GM19351 (cell line): ENCODE data around the gene TCTN1.
"Not testable (repeated sequence)": the region's sequence is repeated elsewhere in the genome, so short reads cannot be mapped to it uniquely, and the experiment has no call there.

Experiments used
- ATAC-seq: cut with Tn5 transposase; IDR thresholded peaks from one replicate; pipeline ENCODE4 v1.9.1; 2021; ENCODE audit warnings: mild to moderate bottlenecking, moderate library complexity; ENCODE audit not compliant: unreplicated experiment

TCTN1 gene

DNA sequence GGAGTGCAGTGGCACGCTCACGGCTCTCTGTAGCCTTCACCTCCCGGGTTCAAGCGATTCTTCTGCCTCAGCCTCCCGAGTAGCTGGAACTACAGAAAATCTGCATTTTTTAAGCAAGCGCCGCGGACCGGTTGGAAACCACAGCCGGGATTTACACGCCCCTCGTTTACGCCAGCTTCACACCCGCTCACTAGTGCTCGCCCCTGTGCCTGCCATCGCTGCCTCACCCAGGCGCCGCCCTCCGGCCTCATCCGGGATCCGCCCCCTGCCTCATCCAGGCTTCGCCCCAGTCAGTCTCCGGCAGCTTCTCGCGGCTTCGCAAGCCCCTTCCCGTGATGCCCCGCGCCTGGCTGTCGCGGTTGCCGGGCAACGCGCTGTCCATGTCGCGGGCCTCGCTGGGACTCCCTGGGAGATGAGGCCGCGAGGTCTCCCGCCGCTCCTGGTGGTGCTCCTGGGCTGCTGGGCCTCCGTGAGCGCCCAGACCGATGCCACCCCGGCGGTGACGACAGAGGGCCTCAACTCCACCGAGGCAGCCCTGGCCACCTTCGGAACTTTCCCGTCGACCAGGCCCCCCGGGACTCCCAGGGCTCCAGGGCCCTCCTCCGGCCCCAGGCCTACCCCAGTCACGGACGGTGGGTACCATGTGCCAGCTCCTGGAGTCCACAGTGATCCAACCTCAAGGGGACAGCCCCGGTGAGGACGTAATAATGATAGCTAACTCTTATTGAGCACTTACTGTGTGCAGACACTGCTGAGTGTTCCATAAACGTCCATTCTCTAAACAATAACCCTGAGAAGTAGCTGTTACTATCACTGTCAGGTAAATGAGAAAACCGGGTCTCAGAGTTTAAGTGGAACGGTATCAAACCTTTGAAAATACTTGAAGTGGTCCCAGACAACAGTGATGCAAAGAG is at the start of gene TCTN1:
TCTN1 (plus strand) TSS at position 359 of the 914 bp plus-strand sequence; CDS start at position 413, 54 bp downstream.
- ATAC-seq = peak; percentile 86

DNA sequence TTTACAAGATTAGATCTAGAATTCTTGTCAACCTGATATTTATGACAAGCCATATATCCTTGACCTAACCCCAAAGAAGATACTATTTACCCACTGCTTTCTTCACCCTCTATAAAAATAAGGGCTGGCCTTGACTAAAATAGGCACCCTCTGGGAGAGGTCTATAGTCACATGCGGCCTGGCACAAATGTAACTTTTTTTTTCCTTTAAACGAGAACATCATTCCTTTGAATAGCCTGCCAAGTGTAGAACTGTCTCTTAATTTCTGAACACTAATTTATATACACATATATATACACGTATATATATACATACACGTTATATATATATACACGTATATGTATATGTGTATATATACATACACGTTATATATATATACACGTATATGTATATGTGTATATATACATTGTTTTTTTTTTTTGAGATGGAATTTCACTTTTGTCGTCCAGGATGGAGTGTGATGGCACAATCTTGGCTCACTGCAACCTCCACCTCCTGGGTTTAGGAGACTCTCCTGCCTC is 49.4 kb upstream of the TCTN1 start:
- ATAC-seq = no peak

- ATAC-seq = no peak
Measured at GRCh38 chr12:110565894-110566871, 47.7 kb upstream of the TCTN1 start.

- no peak for ATAC-seq
Measured at GRCh38 chr12:110566993-110567392, 46.9 kb upstream of the TCTN1 start.

- no peak for ATAC-seq
Measured at GRCh38 chr12:110568752-110569151, 45.2 kb upstream of the TCTN1 start.

GRCh38 chr12:110569838-110570237 is 44.1 kb upstream of the TCTN1 start:
- ATAC-seq = not testable (repeated sequence)

DNA sequence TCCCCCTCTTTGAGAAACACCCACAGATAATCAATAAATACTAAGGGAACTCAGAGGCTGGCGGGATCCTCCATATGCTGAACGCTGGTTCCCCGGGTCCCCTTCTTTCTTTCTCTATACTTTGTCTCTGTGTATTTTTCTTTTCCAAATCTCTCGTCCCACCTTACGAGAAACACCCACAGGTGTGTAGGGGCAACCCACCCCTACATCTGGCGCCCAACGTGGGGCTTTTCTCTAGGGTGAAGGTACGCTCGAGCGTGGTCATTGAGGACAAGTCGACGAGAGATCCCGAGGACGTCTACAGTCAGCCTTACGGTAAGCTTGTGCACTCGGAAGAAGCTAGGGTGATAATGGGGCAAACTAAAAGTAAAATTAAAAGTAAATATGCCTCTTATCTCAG is 43.1 kb upstream of the TCTN1 start:
- ATAC-seq = not testable (repeated sequence)

DNA sequence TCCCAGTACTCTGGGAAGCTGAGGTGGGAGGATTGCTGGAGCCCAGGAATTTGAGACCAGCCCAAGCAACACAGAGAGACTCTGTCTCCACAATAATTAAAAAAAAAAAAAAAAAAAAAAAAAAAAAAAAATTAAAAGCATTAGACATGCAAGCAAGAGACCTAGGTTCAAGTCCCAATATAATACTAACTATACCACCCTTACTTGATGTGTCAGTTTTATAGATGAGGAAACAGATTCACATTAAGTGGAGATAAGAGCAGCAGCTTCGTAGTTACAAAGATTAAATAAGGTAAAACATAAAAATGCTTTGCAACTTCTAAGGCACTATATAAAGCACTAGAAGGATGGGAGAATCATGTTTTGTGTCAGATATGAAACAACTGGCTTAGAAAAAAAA is 39.9 kb upstream of the TCTN1 start:
- ATAC-seq = no peak

DNA sequence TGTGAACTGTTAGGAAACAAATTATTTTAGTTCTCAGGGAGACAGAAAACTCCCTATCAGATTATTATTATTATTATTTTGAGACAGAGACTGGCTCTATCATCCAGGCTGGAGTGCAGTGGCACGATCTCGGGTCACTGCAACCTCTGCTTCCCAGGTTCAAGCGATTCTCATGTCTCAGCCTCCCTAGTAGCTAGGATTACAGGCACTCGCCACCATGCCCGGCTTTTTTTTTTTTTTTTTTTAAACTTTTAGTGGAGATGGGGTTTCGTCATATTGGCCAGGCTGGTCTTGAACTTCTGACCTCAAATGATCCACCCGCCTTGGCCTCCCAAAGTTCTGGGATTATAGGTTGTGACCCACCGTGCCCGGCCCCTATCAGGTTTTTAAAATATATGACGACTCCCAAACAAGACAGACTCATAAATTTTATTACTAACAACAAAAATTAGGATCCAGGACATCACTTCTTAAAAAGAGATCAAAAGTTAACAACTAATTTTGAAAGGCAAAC is 39.2 kb upstream of the TCTN1 start:
- ATAC-seq = not testable (repeated sequence)

DNA sequence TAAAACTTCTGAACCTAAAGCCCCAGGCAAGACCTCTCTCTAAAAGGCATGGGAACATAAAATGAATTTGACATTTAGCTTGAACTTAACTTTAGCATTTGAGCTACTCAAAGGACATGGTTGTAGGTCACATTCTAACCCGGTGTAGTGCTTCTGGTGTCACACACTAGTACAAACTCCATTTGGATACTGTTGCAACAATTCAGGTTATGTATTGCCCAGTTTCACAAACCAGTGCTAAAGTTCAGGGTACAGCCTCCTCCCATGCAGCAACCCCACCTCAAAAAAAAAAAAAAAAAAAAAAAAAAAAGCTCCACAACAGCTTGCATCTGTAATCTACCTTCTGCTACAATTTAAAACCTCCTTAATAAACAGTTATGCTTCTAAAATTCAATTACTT is 38.6 kb upstream of the TCTN1 start:
- no peak for ATAC-seq

DNA sequence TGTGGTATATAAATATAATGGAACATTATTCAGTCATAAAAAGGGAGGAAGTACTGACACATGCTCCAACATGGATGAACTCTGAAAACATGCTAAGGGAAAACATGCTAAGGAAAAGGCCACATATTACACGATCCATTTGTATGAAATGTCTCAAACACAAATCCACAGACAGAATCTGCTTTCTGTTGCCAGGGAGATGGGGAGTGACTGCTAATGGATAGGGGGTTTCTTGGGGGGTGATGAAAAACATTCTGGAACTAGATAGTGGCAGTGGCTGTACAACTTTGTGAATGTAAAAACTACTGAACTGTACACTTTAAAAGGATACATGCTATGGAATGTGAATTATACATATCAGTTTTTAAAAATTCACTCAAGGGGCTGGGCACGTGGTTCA is 37.4 kb upstream of the TCTN1 start:
- ATAC-seq = no peak

DNA sequence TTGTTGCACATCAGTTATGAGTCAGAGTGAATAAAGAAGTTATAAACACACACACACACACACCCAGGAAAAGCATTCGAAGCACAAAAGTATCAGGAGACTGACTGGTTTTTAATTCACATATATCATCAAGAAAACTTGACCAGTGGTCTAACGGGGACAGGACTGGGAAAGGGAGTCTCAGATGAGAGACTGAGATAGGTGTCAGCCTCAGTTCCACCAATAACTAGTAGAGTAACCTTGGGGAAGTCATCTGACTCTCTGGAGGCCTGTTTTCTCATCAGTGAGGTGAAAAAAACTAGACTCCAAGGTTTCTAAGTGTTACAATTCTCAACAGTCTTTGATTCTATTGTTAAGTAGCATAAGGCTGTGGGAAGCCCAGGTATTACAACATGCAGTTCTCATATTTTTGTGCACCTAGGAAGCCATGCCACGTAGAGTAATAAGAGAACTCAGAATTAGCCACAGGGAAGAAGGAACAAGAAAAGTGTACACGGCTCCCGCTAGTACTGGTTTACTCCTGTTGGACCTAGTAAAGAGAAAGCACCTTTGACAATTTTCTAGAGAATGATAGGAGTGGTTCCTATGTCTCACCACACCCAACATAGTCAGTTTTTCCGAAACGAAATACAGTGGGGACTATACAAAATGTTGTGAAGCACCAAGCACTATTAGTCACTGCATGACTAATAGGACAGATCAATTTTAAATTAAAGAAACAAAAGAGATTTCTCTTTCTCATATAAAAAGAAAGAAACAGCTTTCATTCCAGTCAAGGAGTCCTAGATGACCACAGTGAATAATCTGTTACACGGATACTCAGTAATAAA is 35.9 kb upstream of the TCTN1 start:
- ATAC-seq = peak; percentile 34

DNA sequence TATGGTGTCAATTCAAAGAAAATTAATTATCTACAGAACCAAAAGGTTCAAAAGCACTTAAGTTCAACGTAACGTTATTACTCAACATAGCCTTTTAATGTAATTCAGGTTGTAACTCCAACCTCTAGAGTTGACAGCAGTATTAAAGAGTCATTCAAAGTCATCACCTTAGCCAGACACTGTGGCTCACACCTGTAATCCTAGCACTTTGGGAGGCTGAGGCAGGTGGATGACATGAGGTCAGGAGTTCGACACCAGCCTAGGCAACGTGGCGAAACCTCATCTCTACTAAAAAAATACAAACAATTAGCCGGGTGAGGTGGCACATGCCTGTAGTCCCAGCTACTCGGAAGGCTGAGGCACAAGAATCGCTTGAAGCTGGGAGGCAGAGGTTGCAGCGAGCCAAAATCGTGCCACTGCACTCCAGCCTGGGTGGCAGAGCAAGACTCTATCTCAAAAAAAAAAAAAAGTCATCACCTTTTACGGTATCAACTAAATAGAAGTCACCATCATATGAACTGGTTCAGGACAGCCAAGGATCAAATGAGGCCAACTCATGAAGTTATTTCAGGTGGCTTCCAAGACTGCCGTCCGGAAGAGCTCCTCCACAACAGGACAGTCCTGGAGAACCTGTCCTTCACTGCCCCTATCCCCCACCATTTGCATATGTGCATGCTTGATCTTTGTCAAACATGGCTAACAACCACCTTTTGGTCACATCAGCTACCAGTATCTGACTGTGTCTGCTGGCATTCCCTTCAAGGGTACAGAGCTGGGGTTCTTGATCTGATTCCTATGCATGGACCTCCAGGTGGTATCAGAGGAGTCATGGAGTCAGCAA is 35.0 kb upstream of the TCTN1 start:
- ATAC-seq = no peak

- no peak for ATAC-seq
Measured at GRCh38 chr12:110579535-110580253, 34.2 kb upstream of the TCTN1 start.

GRCh38 chr12:110581931-110582275 is 32.0 kb upstream of the TCTN1 start:
- no peak for ATAC-seq

- ATAC-seq = peak; percentile 34
Measured at GRCh38 chr12:110582276-110583136, 31.4 kb upstream of the TCTN1 start.

- peak; percentile 83 for ATAC-seq
Measured at GRCh38 chr12:110583137-110584059, 30.5 kb upstream of the TCTN1 start, which contains the start of gene PPTC7. Gene PPTC7, minus strand, starts transcription at chr12:110583318. Its CDS starts 287 bp downstream, at chr12:110583031.
